GF-D8 (cell line): Measurements from ENCODE around the gene PREB.
"Not testable (repeated sequence)": the region's sequence is repeated elsewhere in the genome, so short reads cannot be mapped to it uniquely, and the experiment has no call there.

Experiments
- DNase-seq: peaks from one replicate; lab custom pipeline; 2025; lab: John Stamatoyannopoulos, UW

Gene PREB

GRCh38 chr2:27133905-27134780 is at the start of gene PREB:
PREB (minus strand) TSS chr2:27134636; CDS start chr2:27134421, 215 bp downstream.
- DNase-seq = peak; percentile 69

- DNase-seq = peak; percentile 31
These were observed 49.7 kb upstream of the PREB start for GRCh38 chr2:27184115-27184514.

GRCh38 chr2:27182346-27182745 is 47.9 kb upstream of the PREB start:
- no peak for DNase-seq

GRCh38 chr2:27179344-27180000 is 45.0 kb upstream of the PREB start:
- DNase-seq = no peak

GRCh38 chr2:27178469-27178868 is 44.0 kb upstream of the PREB start:
- no peak for DNase-seq

GRCh38 chr2:27177441-27178351 is 43.3 kb upstream of the PREB start:
- DNase-seq = no peak

- DNase-seq = not testable (repeated sequence)
These were observed 41.3 kb upstream of the PREB start for GRCh38 chr2:27175781-27176180.

- DNase-seq = no peak
These were observed 40.9 kb upstream of the PREB start for GRCh38 chr2:27175330-27175729.

- DNase-seq = no peak
These were observed 40.2 kb upstream of the PREB start for GRCh38 chr2:27174638-27175037.

GRCh38 chr2:27171351-27171848 is 37.0 kb upstream of the PREB start:
- DNase-seq = no peak

GRCh38 chr2:27170581-27171337 is 36.3 kb upstream of the PREB start:
- no peak for DNase-seq

GRCh38 chr2:27164960-27165763 is 30.7 kb upstream of the PREB start:
- no peak for DNase-seq

GRCh38 chr2:27162151-27163121 is 28.0 kb upstream of the PREB start:
- no peak for DNase-seq

GRCh38 chr2:27160191-27160590 is 25.8 kb upstream of the PREB start:
- no peak for DNase-seq

GRCh38 chr2:27159271-27159670 is 24.8 kb upstream of the PREB start:
- DNase-seq = no peak

GRCh38 chr2:27158468-27158867 is 24.0 kb upstream of the PREB start:
- DNase-seq = no peak

GRCh38 chr2:27155069-27155520 is 20.7 kb upstream of the PREB start:
- no peak for DNase-seq

GRCh38 chr2:27154488-27154887 is 20.1 kb upstream of the PREB start:
- no peak for DNase-seq

GRCh38 chr2:27152796-27153464 is 18.5 kb upstream of the PREB start:
- DNase-seq = no peak
